Endothelial cell of umbilical vein (primary cell): ENCODE measurements around the gene ADH7. TPM values are rescaled to one million over a fixed set of nuclear protein-coding genes. Genes with fewer than 3 reads are reported as not detected.

Experiments
- BruUV-seq: library from RNA; stranded (reverse); fragments of 400-500 nt; replicated peaks from 2 replicates; lab custom pipeline; 2021; lab: Mats Ljungman, UMichigan
- CTCF ChIA-PET: fragments of 300-600, 350-600 bp; sonication (Branson Sonifier 250); formaldehyde crosslinking; loops from one replicate; lab custom pipeline; 2021; ENCODE audit warnings: antibody characterized with exemption, inconsistent platforms; lab: Charles Lee
- POLR2A ChIA-PET: fragments of 300-600, 350-600 bp; sonication (Branson Sonifier 250); formaldehyde crosslinking; loops from one replicate; lab custom pipeline; 2021; ENCODE audit warnings: antibody characterized with exemption, inconsistent platforms; lab: Charles Lee
- DNase-seq: peaks from one replicate; pipeline ENCODE4 v3.0.0-alpha.2; 2011; ENCODE audit warnings: low read depth, low spot score
- FAIRE-seq: peaks from 2 replicates; lab custom pipeline; 2011; peaks lifted over from hg19 to GRCh38; lab: Jason Lieb, UNC
- H2AFZ ChIP-seq: 2 replicates; pipeline ENCODE4 v1.6.0; 2012; ENCODE audit warnings: low read depth, low read length, control low read depth, inconsistent platforms
- H3K27ac ChIP-seq: 2 replicates; pipeline ENCODE4 v1.5.1; 2011; ENCODE audit warnings: low read depth, mild to moderate bottlenecking, control low read depth, low read length, moderate library complexity; ENCODE audit not compliant: insufficient read depth
- H3K27me3 ChIP-seq, 2 experiments: 2 replicates each; pipeline versions ENCODE4 v1.6.0 to v1.6.1; 2011; ENCODE audit warnings: low read length in 2 of 2, mixed read lengths in 1 of 2; ENCODE audit not compliant: control insufficient read depth in 2 of 2, insufficient read depth in 2 of 2
- H3K36me3 ChIP-seq, 2 experiments: 2 replicates in 1 of 2; 3 replicates in 1 of 2; pipeline ENCODE4 v1.5.1; 2011; ENCODE audit warnings: low read length in 2 of 2, mild to moderate bottlenecking in 1 of 2, moderate library complexity in 1 of 2; ENCODE audit not compliant: control insufficient read depth in 2 of 2, insufficient read depth in 2 of 2; ENCODE audit errors: extremely low read depth in 1 of 2
- H3K4me1 ChIP-seq: 3 replicates; pipeline ENCODE4 v1.5.1; 2011; ENCODE audit warnings: mild to moderate bottlenecking, low read length; ENCODE audit not compliant: control insufficient read depth, insufficient read depth; ENCODE audit errors: extremely low read depth
- H3K4me2 ChIP-seq: 2 replicates; pipeline ENCODE4 v1.6.1; 2011; ENCODE audit warnings: low read length, control low read depth, mixed read lengths; ENCODE audit not compliant: insufficient read depth
- H3K4me3 ChIP-seq, 3 experiments: fragments of 200-600 bp in 1 of 3; sonication (generic), shearing (Covaris generic) in 1 of 3; replicated peaks in 1 of 3; 2 replicates each; pipeline ENCODE4 v1.5.1; 2011 to 2016; ENCODE audit warnings: control low read depth in 3 of 3, low read length in 3 of 3, mild to moderate bottlenecking in 2 of 3, inconsistent platforms in 1 of 3, low read depth in 1 of 3, moderate library complexity in 1 of 3; ENCODE audit not compliant: insufficient read depth in 1 of 3
- H3K79me2 ChIP-seq: 2 replicates; pipeline ENCODE4 v1.6.0; 2012; ENCODE audit warnings: low read length, inconsistent platforms; ENCODE audit not compliant: control insufficient read depth, insufficient read depth
- H3K9ac ChIP-seq: replicated peaks from 2 replicates; pipeline ENCODE3; 2011; ENCODE audit warnings: low read length, control low read depth; ENCODE audit not compliant: insufficient read depth; ENCODE audit errors: extremely low read depth
- H3K9me1 ChIP-seq: replicated peaks from 3 replicates; pipeline ENCODE4 v1.6.0; 2011; ENCODE audit warnings: mild to moderate bottlenecking, low read length; ENCODE audit not compliant: control insufficient read depth, insufficient read depth; ENCODE audit errors: extremely low read depth
- H3K9me3 ChIP-seq: replicated peaks from 2 replicates; pipeline ENCODE4 v1.5.1; 2012; ENCODE audit warnings: low read length, inconsistent platforms; ENCODE audit not compliant: control insufficient read depth, insufficient read depth
- H4K20me1 ChIP-seq: replicated peaks from 2 replicates; pipeline ENCODE3; 2011; ENCODE audit warnings: mild to moderate bottlenecking, low read length; ENCODE audit not compliant: control insufficient read depth, insufficient read depth; ENCODE audit errors: extremely low read depth
- EZH2 ChIP-seq: IDR thresholded peaks from 2 replicates; pipeline ENCODE4 v1.6.1; 2012; ENCODE audit warnings: borderline replicate concordance, low read depth, mild to moderate bottlenecking, moderate library complexity, low read length, inconsistent platforms; ENCODE audit not compliant: severe bottlenecking
- FOS ChIP-seq: IDR thresholded peaks from 2 replicates; pipeline ENCODE4 v1.6.1; 2011; ENCODE audit warnings: mild to moderate bottlenecking, low read length, moderate library complexity, borderline replicate concordance; ENCODE audit not compliant: insufficient read depth
- GATA2 ChIP-seq: IDR thresholded peaks from 2 replicates; pipeline ENCODE4 v1.7.0; 2011; ENCODE audit warnings: low read depth, mild to moderate bottlenecking, moderate library complexity, mixed read lengths, low read length; ENCODE audit not compliant: insufficient read length, insufficient read depth
- JUN ChIP-seq: IDR thresholded peaks from 2 replicates; pipeline ENCODE4 v1.6.1; 2011; ENCODE audit warnings: borderline replicate concordance, low read depth; ENCODE audit not compliant: insufficient read length, insufficient read depth
- MAX ChIP-seq: IDR thresholded peaks from 2 replicates; pipeline ENCODE4 v1.6.1; 2011; ENCODE audit not compliant: insufficient read depth, insufficient read length
- MYC ChIP-seq: IDR thresholded peaks from one replicate; pipeline ENCODE4 v1.6.1; 2011; ENCODE audit warnings: mild to moderate bottlenecking, low read depth, low read length
- POLR2A ChIP-seq: IDR thresholded peaks from 2 replicates; pipeline ENCODE4 v1.6.1; 2012; ENCODE audit warnings: low read depth, mild to moderate bottlenecking, control low read depth, low read length
- POLR2AphosphoS5 ChIP-seq: IDR thresholded peaks from 2 replicates; pipeline ENCODE4 v1.6.1; 2012; ENCODE audit warnings: low read depth, mild to moderate bottlenecking, control low read depth, low read length, moderate library complexity; ENCODE audit not compliant: insufficient read depth
- dilution Hi-C: fragments of 300-500 bp; cut with MboI; formaldehyde crosslinking; loops from one replicate; pipeline ENCODE4 v1.15.0; 2019; ENCODE audit warnings: low sequenced_read_pairs; ENCODE audit not compliant: extremely low pct_ligation_motif_present
- intact Hi-C: fragments of 100-400 bp; cut with micrococcal nuclease; formaldehyde crosslinking; loops from one replicate; pipeline ENCODE4 v1.10.0; 2022
- polyA plus RNA-seq, 4 experiments: library from polyadenylated mRNA; depleted of rRNA in 3 of 4; stranded (reverse) in 3 of 4; unstranded in 1 of 4; fragments of >200 nt; gene quantifications; 2 replicates each; pipeline versions ENCODE4 v1.2.1 to v1.2.3, GENCODE V29; 2011 to 2012; ENCODE audit warnings: missing spikeins in 1 of 4
- total RNA-seq: library from RNA; stranded (reverse); gene quantifications from 2 replicates; pipeline ENCODE4 v1.2.3, GENCODE V29; 2021
- TF ChIP-seq, protein P1 (sequence below), 2 donors: IDR thresholded peaks; 1 replicate in 1 of 2; 2 replicates in 1 of 2; pipeline ENCODE4 v1.5.1; 2011; ENCODE audit warnings: low read length in 2 of 2, mild to moderate bottlenecking in 2 of 2, moderate library complexity in 2 of 2, control low read depth in 1 of 2, inconsistent platforms in 1 of 2, low read depth in 1 of 2; ENCODE audit not compliant: insufficient read depth in 1 of 2; ENCODE audit errors: extremely low read depth in 1 of 2

ADH7 gene
- total and polyA plus RNA-seq, 2 donors (not counting 3 experiments of a cell fraction or from before 2014, with no cell fraction given): not detected

- dilution Hi-C loops (no loop called here), intact Hi-C loops (no loop called here)
- Histone ChIP-seq H3K4me2 (no peak overlapping the region), H3K36me3 (no peaks in the 10 kb centered on the region), H3K9me1 (no peaks in the 10 kb centered on the region), H3K4me1 (no peaks in the 10 kb centered on the region), H4K20me1 (no peaks in the 10 kb centered on the region), H3K4me3 (no peak overlapping the region), H2AFZ (no peak overlapping the region), H3K27ac (no peak overlapping the region), H3K9me3 (no peaks in the 10 kb centered on the region), H3K27me3 (peaks cover 0 to 5% of the 10 kb centered on the region in 2 experiments), H3K9ac (no peak overlapping the region), H3K79me2 (no peaks in the 10 kb centered on the region)
- no TSS peak for BruUV-seq
- FAIRE-seq (no peak), DNase-seq (no peak)
- ChIA-PET POLR2A (no interaction called here), CTCF (interaction anchor here (1.7 kb wide), 1 partner anchor 9 kb away, joined by 6 read pairs; no protein-coding TSS in a partner anchor)
- TF ChIP-seq POLR2A (no peak), POLR2AphosphoS5 (no peak), EZH2 (no peak), GATA2 (no peak), FOS (no peak), JUN (no peak), MYC (no peak), MAX (no peak)
- TF ChIP-seq, protein P1, sequence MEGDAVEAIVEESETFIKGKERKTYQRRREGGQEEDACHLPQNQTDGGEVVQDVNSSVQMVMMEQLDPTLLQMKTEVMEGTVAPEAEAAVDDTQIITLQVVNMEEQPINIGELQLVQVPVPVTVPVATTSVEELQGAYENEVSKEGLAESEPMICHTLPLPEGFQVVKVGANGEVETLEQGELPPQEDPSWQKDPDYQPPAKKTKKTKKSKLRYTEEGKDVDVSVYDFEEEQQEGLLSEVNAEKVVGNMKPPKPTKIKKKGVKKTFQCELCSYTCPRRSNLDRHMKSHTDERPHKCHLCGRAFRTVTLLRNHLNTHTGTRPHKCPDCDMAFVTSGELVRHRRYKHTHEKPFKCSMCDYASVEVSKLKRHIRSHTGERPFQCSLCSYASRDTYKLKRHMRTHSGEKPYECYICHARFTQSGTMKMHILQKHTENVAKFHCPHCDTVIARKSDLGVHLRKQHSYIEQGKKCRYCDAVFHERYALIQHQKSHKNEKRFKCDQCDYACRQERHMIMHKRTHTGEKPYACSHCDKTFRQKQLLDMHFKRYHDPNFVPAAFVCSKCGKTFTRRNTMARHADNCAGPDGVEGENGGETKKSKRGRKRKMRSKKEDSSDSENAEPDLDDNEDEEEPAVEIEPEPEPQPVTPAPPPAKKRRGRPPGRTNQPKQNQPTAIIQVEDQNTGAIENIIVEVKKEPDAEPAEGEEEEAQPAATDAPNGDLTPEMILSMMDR (IDR thresholded peaks at IDR 0.05; ENCODE audit: extremely low read depth in 1 of 2, insufficient read depth in 1 of 2, low read depth in 1 of 2, low read length in 2 of 2): no peak
These were observed 39.4 kb downstream of the ADH7 start for GRCh38 chr4:99395595-99396364.
